ENCODE data around the gene RBM12.

GRCh38 chr20:35714127-35714526 is 49.4 kb upstream of the RBM12 start:
- TF ChIP-seq YY1 (IDR thresholded peaks at IDR 0.05; ENCODE audit: low read depth) (no peak), RAD21 (IDR thresholded peaks at IDR 0.05; ENCODE audit: low read depth) (no peak), EP300 (IDR thresholded peaks at IDR 0.05; ENCODE audit: borderline replicate concordance) (no peak), EGR1 (IDR thresholded peaks at IDR 0.05) (no peak)

Measured in Ishikawa (cell line).